Cardiac muscle cell (in vitro differentiated cells and primary cell): ENCODE data around the gene ABHD8. TPM values are rescaled to one million over a fixed set of nuclear protein-coding genes. Genes with fewer than 3 reads are reported as not detected.
A peak's percentile ranks its signal among the peaks of the same experiment; 100 is the strongest.

ENCODE experiments used
- DNase-seq, 2 donors: peaks; one replicate each; pipeline versions ENCODE4 v3.0.0 to v3.0.0-alpha.2; 2010 to 2017; ENCODE audit warnings: low read depth in 1 of 2, low spot score in 1 of 2
- H3K27ac ChIP-seq: fragments of 200-600 bp; sonication (generic); 2 replicates; pipeline ENCODE4 v1.5.1; 2016
- H3K27me3 ChIP-seq: fragments of 200-600 bp; sonication (generic); 2 replicates; pipeline ENCODE4 v1.6.0; 2016; ENCODE audit warnings: control low read depth
- H3K36me3 ChIP-seq: fragments of 200-600 bp; sonication (generic); 2 replicates; pipeline ENCODE4 v1.5.1; 2016; ENCODE audit warnings: control low read depth
- H3K4me1 ChIP-seq: fragments of 200-600 bp; sonication (generic); 2 replicates; pipeline ENCODE4 v1.8.1; 2017; ENCODE audit warnings: low read depth, mild to moderate bottlenecking, mixed run types
- H3K4me3 ChIP-seq: fragments of 200-600 bp; sonication (generic); 2 replicates; pipeline ENCODE4 v1.5.1; 2016; ENCODE audit warnings: mild to moderate bottlenecking
- H3K9me3 ChIP-seq: fragments of 200-600 bp; sonication (generic); 2 replicates; pipeline ENCODE4 v1.5.1; 2017; ENCODE audit warnings: low read depth, mild to moderate bottlenecking, control low read depth
- CTCF ChIP-seq: IDR thresholded peaks from 2 replicates; pipeline ENCODE4 v1.5.1; 2012; ENCODE audit warnings: low read depth, mild to moderate bottlenecking, low read length
- polyA plus RNA-seq: library from polyadenylated mRNA; unstranded; fragments of >200 nt; fragmentation: Nextera tagmentation; extraction: Ambion mirVana; gene quantifications from 2 replicates; pipeline ENCODE4 v1.2.1, GENCODE V29; 2016
- total RNA-seq: library from RNA; depleted of rRNA; stranded (reverse); fragments of >200 nt; gene quantifications from 2 replicates; pipeline ENCODE4 v1.2.3, GENCODE V29; 2016

ABHD8 gene
- total and polyA plus RNA-seq, 2 experiments from 2014 or later: 38.1 to 50.6 TPM

DNA sequence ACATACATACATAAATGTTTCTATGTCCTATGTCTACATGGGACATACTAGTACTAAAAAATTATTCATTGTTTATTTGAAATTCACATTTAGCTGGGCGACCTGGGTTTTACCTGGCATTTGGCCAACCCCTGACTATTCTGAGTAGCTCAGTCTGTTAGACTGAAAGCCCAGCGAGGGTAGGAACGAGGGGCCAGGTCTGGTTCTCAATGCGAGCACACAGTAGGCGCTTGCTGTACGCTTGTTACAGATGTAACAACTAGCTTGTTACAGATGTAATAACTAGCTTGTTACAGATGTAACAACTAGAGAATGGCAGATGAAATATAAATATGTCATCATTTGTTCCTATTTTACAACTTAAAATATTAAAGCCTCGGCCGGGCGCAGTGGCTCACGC, 32.4 kb upstream of the ABHD8 start:
- no peak for DNase-seq
- H3K4me1 ChIP-seq: peaks cover 4% of the 10 kb centered on the region
- no peak overlapping the region for H3K27ac ChIP-seq
- no peak for TF ChIP-seq CTCF
- H3K9me3 ChIP-seq: no peaks in the 10 kb centered on the region
- H3K4me3 ChIP-seq: no peak overlapping the region
- H3K27me3 ChIP-seq: no peaks in the 10 kb centered on the region
- H3K36me3 ChIP-seq: no peaks in the 10 kb centered on the region

DNA sequence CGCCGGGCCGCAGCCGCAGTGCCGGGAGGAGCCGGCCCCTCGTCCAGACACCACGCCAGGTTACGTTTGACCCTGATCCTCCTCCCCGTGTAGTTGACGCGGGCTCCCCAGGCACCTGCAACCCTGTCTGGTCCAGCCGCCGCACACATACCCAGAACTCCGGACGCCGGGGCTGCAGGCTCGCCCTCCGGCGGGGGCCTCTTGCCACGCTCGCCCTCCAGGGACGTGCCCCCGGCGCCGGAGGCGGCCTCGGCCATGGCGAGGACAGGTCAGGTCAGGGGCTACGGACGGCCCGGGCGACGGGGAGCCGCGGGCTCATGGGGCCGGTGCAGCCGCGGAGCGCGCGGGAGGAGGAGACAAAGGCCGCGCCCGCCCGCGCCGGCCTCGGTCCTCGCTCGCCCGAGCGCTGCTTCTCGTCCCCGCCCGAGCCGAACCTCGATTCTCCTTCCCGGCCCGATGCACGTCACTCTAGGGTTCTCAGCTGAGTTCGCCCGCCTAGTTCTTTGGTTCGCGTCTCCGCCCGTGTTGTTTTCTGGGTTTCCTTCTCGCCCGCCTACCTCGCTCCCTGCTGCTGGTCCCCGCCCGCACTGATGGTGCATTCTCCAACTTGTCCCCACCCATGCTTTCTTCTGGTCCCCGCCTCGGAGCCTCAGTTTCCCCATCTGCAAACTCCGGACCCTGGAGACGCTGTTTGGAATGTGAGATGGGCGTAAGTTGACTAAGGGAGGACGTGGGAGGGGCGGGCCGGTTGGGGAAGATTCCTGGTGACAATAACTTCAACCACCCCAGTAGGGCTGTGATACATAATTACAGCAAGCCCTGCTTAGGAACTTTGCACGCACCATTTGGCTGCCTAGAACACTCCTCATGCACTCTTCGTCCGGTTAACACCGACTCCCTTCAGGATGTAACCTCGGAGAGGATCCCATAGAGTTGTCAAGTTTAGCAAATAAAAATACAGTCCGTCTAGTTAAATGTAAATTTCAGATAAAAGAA, 31.5 kb upstream of the ABHD8 start, which contains the start of gene ANO8:
Gene ANO8 (minus strand): TSS at position 442 of the 996 bp plus-strand sequence. CDS start 185 bp downstream, at position 257.
- Histone ChIP-seq H3K27ac (peak within 1 kb of the TSS; percentile 63), H3K9me3 (no peaks in the 10 kb centered on the region), H3K36me3 (no peaks in the 10 kb centered on the region), H3K27me3 (peaks cover 2% of the 10 kb centered on the region), H3K4me3 (peak within 1 kb of the TSS; percentile 64), H3K4me1 (peaks cover 4% of the 10 kb centered on the region)
- TF ChIP-seq CTCF: no peak
- DNase-seq: peak; percentile 97 to 100

DNA sequence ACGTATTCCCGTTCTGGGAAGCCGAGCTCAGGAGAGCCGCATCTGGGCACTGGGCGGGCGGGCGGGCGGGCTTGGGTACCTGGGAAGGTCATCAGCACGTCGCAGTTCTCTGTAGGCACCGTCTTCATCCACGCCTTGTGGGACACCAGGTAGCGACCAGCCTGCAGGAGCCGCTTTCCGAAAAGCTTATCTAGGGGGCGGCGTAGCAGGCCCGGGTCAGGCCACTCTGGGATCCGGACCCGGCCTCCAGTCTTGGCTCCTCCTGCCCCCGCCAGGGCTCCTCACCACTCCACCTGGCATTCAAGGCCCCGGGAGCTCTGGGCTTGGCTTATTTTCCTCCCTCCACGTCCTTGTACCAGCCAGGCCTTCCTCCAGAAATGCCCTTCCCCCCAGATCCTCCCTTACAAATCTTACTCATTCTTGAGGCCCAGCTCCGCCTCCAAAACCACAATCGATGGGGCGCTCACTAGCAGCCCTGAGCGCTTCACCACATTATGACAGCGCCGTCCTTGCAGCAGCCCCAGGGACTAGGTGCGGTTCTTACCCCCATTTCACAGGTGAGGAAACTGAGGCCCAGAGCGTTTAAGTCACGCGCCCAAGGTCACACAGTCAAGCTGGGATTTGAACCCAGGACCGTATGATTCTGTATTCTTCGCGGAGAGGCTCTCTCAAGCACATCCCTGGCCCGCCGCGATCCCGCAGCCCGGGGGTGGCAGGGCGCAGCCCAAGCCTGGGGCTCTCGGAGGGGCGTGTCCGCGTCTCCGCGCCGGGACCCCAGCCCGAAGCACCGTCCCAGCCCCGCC, 30.6 kb upstream of the ABHD8 start:
- peaks cover 11% of the 10 kb centered on the region for H3K27me3 ChIP-seq
- DNase-seq: peak in 1 of 2 donors; percentile 89
- peak; percentile 2 for TF ChIP-seq CTCF
- no peaks in the 10 kb centered on the region for H3K36me3 ChIP-seq
- H3K9me3 ChIP-seq: no peaks in the 10 kb centered on the region
- H3K4me1 ChIP-seq: peaks cover 4% of the 10 kb centered on the region
- H3K4me3 ChIP-seq: peak overlapping the region; percentile 64
- H3K27ac ChIP-seq: peak overlapping the region; percentile 63

DNA sequence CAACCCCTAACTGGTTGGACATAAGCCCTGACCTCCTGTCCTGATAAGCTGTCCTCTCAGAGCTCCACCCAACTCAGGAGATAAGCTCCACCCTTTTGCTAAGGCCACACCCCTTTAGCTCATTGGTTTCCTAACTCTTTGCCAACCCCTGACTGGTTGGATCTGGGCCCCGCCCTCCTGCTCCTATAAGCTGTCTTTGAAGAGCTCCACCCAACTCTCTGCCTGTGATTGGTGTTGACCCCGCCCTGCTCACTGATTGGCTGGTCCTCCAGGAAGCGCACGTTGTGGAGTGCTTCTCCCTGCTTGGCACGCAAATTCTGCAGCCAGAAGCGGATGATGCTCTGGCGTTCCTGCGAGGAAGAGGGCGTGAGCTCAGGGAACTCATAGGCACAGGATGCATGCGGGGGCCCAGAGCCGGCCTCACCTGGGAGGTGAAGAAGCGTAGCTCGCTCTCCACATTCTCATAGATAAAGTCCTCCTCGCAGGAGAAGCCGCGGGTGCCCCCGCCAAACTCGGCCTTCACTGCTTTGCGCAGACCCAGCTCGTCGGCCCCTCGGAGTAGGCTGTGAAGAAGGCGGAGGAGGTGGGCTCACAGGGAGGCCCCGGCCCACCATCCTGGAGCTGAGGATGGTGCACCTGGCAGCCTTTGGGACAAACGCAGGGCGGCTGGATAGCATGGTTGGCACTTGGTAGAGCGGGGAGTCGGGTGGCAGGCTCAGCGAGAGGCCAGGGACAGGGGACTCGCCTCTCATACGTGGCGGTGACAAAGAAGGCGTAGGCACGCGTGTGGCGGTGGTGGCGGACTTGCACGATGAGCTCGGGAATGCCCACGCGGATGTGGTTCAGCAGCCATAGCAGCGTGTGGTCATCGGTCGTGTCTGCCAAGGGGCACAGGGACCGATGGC, 29.7 kb upstream of the ABHD8 start:
- peak; percentile 65 to 68 for DNase-seq
- Histone ChIP-seq H3K4me3 (no peak overlapping the region), H3K4me1 (no peaks in the 10 kb centered on the region), H3K36me3 (no peaks in the 10 kb centered on the region), H3K9me3 (no peaks in the 10 kb centered on the region), H3K27ac (no peak overlapping the region), H3K27me3 (peaks cover 13% of the 10 kb centered on the region)
- no peak for TF ChIP-seq CTCF

DNA sequence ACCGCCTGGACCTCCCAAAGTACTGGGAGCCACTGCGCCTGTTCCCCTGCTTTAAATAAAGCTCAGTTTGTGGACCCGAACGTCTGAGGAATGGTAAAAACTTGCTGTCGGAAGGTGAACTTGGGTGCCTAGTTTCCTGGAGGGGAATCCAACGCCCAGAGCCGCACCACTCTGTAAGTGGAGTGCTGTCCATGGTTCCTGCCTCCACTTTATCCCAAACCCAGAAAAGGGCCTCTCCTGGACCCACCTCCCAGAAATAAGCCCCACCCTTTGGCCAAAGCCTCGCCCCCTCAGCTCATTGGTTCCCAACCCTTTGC, 29.1 kb upstream of the ABHD8 start:
- DNase-seq: no peak
- Histone ChIP-seq H3K4me3 (no peak overlapping the region), H3K9me3 (no peaks in the 10 kb centered on the region), H3K27me3 (peaks cover 13% of the 10 kb centered on the region), H3K4me1 (peaks cover 2% of the 10 kb centered on the region), H3K36me3 (no peaks in the 10 kb centered on the region), H3K27ac (no peak overlapping the region)
- TF ChIP-seq CTCF: no peak
